NCI-H146 treated with DMSO at 0.1 percent for 48 hours (cell line): ENCODE data around the gene LIN28B.
"Not testable (repeated sequence)": the region's sequence is repeated elsewhere in the genome, so short reads cannot be mapped to it uniquely, and the experiment has no call there.

Experiments
- DNase-seq: peaks from one replicate; lab custom pipeline; 2025; ENCODE audit not compliant: unreplicated experiment; lab: John Stamatoyannopoulos, UW

LIN28B gene

DNA sequence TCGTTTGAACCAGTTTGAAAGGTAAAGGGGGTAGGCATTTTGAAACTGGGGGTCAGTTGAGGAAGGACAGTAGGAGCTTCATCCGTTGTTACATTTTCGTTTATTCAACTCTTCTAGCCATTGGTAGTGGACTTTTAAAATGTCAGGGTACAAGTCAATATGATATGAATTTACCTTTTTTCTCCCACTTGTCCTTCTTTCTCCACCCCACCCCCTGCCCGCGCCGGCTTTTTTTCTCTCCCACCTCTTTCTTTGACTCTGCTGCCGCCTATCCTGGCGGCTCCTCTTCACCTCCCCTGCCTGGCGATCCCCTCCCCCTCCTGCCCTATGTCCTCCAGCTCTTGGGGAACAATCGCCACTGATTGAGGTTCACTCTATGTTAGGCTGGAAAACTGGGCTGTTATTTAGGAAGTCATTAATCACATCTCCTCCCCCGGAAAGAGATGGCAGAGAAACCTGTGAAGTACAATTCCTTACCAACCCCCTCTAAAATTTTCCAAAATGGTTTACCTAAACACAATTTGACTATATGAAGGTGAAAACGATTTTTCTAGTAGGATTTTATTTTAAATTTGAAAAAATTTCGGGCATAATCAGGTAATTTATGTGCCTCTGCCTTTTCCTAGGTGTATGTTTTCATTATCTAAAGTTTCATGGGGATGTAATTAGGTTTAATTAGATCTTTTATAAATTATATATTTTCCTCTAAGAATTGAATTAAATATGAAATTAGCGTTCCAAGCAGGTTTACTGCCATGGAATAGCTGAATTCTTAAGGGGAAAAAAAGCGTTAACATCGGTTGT is 778 bp upstream of the LIN28B start:
- no peak for DNase-seq

- DNase-seq, result no peak
Measured at GRCh38 chr6:104957301-104958177, 632 bp downstream of the LIN28B start.

GRCh38 chr6:104958178-104959025 is 1.5 kb downstream of the LIN28B start:
- no peak for DNase-seq

- no peak for DNase-seq
Measured at GRCh38 chr6:104959026-104959858, 2.3 kb downstream of the LIN28B start.

DNA sequence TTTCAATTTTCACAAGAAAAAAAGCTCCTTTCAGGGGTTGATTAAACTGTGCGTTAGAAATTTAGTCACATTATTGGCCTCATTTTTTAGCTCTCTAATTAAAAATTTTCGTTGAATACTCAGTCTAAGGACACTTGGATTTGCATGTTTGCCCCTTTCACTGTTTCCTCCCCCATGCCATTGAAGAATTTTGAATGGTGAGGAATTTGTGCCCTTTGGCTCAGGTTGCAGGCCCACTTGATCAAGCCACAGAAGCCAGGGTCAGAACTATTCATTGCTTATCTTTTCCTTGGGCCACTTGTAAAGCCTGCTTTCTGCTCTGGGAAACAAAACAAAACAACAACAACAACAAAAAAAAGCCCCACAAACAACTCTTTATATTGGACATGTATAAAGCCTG is 12.2 kb downstream of the LIN28B start:
- no peak for DNase-seq

GRCh38 chr6:104969785-104970581 is 13.1 kb downstream of the LIN28B start:
- no peak for DNase-seq

DNA sequence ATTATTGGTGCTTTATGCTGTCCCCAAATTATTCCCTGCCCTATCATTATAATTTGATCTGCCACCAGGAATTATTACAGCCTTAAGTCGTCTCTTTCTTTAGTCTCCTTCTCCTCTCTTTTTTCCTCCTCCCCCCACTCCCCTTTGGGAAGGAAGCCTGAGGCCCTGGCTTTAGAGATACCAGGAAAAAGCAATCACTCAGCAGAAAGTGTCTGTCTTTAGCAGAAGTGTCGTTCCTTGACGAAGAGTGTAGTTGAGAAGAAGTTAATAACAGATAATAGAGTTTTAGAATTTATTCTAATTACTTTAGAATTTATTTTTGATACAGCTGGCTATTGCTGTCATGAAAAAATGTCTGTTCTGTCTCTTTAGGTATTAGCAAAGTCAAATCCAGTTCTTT is 16.5 kb downstream of the LIN28B start:
- DNase-seq, result no peak

- DNase-seq, result no peak
Measured at GRCh38 chr6:104983296-104983695, 26.4 kb downstream of the LIN28B start.

DNA sequence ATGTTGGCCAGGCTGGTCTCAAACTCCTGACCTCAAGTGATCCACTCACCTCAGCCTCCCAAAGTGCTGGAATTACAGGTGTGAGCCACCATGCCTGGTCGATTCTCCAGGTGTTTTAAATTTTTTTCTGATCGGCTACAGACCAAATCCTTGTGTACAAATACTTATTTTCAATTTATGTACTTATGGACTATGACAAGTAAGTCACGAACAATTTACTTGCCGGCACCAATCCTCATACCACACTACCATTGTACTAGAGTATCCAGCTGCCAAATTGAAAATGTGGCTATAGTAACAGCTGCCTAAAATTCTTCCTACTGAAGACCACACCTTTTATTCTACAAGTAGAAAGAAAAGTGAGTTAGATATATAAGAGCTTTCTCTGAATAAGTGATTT is 26.9 kb downstream of the LIN28B start:
- DNase-seq, result no peak

GRCh38 chr6:104984831-104985230 is 27.9 kb downstream of the LIN28B start:
- DNase-seq, result no peak

- DNase-seq, result not testable (repeated sequence)
Measured at GRCh38 chr6:104985875-104986274, 29.0 kb downstream of the LIN28B start.

GRCh38 chr6:104986625-104987024 is 29.7 kb downstream of the LIN28B start:
- DNase-seq, result no peak

DNA sequence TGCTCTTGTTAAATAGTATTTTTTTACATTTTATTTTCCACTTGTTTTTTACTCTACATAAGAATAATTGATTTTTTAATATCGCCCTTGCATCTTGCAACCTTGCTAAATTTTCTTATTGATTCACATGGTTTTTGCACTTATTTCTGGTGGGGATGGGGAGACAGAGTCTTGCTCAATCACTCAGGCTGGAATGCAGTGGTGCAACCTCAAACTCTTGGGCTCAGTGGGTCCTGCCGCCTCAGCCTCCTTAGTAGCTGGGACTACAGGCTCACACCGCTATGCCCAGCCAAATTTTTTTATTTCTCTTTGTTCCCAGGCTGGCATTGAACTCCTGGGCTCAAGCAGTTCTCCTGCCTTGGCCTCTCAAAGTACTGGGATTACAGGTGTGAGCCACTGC is 30.3 kb downstream of the LIN28B start:
- DNase-seq, result no peak

DNA sequence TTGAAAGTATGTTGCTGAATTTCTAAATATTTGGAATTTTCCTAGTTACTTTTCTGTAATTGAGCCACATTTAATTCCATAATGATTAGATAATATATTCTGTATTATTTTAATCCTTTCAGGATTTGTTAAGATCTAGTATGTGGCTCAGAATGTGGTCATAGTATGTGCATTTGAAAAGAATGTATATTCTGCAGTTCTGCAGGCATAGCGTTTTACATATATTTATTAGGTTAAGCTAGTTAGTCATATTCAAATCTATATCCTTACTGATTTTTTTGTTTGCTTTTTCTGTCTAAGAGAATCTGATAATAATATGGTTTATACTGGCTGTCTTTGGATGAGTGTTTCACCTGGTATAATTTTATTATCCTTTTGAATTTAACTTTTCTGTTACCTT is 33.2 kb downstream of the LIN28B start:
- DNase-seq, result no peak

- DNase-seq, result not testable (repeated sequence)
Measured at GRCh38 chr6:104991062-104991461, 34.2 kb downstream of the LIN28B start.

- DNase-seq, result not testable (repeated sequence)
Measured at GRCh38 chr6:104993576-104993975, 36.7 kb downstream of the LIN28B start.

GRCh38 chr6:104995989-104996617 is 39.2 kb downstream of the LIN28B start:
- no peak for DNase-seq

DNA sequence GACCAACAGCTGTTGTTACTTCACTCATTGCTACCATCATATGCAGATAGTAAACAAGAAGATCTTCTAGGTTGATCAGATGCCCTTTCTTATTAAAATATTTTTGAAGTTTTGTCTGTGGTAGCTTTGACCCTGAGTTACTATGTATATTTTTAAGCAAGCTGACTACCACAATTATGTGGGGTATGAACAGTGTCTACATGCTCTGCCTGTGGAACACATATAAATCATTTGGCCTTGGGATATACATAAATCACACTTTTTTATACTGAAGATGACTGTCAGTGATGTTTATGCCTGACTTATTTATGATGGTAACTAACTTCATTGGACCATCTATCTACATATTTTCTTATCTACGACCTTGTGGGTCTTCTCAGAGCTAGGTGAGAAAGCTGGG is 44.2 kb downstream of the LIN28B start:
- no peak for DNase-seq

DNA sequence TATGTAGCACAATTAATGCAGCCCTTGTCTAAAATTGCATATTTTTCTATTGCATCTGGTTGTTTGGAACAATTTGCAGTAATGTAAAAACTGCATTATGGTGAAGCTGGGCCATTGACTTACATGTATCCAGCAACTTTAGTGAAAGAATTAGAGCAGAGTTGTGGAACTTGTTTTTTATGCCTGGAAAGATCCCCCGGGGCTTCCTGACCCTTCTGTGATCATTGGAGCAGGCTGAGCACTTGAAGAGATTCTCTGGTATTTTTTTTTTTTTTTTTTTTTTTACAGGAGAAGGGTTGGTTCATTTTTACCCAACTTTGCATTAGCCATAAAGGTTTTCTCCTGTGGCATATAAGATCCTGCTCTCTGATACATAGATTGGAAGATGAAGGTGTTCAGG is 45.0 kb downstream of the LIN28B start:
- no peak for DNase-seq
